Measurements from ENCODE around the gene C1QTNF1. TPM values are rescaled to one million over a fixed set of nuclear protein-coding genes. Genes with fewer than 3 reads are reported as not detected.

C1QTNF1 gene
- total and polyA plus RNA-seq, 9 of the 15 experiments (the other 6 are each of a cell fraction or from before 2014, with no cell fraction given): 0.09 TPM; not detected in 8

- TF ChIP-seq, protein P1, sequence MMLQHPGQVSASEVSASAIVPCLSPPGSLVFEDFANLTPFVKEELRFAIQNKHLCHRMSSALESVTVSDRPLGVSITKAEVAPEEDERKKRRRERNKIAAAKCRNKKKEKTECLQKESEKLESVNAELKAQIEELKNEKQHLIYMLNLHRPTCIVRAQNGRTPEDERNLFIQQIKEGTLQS (IDR thresholded peaks at IDR 0.05): peak; percentile 77
- TF ChIP-seq, protein P1 (CRISPR knock-in tag; conservative IDR thresholded peaks at IDR 0.05): no peak
- TF ChIP-seq THRAP3 (IDR thresholded peaks at IDR 0.05; ENCODE audit: borderline replicate concordance): no peak
- TF ChIP-seq, protein P2, sequence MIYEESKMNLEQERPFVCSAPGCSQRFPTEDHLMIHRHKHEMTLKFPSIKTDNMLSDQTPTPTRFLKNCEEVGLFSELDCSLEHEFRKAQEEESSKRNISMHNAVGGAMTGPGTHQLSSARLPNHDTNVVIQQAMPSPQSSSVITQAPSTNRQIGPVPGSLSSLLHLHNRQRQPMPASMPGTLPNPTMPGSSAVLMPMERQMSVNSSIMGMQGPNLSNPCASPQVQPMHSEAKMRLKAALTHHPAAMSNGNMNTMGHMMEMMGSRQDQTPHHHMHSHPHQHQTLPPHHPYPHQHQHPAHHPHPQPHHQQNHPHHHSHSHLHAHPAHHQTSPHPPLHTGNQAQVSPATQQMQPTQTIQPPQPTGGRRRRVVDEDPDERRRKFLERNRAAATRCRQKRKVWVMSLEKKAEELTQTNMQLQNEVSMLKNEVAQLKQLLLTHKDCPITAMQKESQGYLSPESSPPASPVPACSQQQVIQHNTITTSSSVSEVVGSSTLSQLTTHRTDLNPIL (CRISPR knock-in tag; IDR thresholded peaks at IDR 0.05): peak; percentile 96
- peak; percentile 98 for TF ChIP-seq ERF (CRISPR knock-in tag; IDR thresholded peaks at IDR 0.05)
- no peak for TF ChIP-seq ARID1B (IDR thresholded peaks at IDR 0.05)
- peak; percentile 96 for TF ChIP-seq PTRF (tag; IDR thresholded peaks at IDR 0.05)
- TF ChIP-seq SMAD4 (CRISPR knock-in tag; conservative IDR thresholded peaks at IDR 0.05): peak; percentile 100
- TF ChIP-seq, protein P3, sequence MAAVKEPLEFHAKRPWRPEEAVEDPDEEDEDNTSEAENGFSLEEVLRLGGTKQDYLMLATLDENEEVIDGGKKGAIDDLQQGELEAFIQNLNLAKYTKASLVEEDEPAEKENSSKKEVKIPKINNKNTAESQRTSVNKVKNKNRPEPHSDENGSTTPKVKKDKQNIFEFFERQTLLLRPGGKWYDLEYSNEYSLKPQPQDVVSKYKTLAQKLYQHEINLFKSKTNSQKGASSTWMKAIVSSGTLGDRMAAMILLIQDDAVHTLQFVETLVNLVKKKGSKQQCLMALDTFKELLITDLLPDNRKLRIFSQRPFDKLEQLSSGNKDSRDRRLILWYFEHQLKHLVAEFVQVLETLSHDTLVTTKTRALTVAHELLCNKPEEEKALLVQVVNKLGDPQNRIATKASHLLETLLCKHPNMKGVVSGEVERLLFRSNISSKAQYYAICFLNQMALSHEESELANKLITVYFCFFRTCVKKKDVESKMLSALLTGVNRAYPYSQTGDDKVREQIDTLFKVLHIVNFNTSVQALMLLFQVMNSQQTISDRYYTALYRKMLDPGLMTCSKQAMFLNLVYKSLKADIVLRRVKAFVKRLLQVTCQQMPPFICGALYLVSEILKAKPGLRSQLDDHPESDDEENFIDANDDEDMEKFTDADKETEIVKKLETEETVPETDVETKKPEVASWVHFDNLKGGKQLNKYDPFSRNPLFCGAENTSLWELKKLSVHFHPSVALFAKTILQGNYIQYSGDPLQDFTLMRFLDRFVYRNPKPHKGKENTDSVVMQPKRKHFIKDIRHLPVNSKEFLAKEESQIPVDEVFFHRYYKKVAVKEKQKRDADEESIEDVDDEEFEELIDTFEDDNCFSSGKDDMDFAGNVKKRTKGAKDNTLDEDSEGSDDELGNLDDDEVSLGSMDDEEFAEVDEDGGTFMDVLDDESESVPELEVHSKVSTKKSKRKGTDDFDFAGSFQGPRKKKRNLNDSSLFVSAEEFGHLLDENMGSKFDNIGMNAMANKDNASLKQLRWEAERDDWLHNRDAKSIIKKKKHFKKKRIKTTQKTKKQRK (IDR thresholded peaks at IDR 0.05; ENCODE audit: borderline replicate concordance, low read depth, low read length): no peak
- no peak for TF ChIP-seq CBX5 (IDR thresholded peaks at IDR 0.05; ENCODE audit: borderline replicate concordance, low read depth)
- TF ChIP-seq XRCC4 (IDR thresholded peaks at IDR 0.05; ENCODE audit: extremely low read depth, insufficient read depth, insufficient read length): no peak
- no peak for TF ChIP-seq ZBTB7A (IDR thresholded peaks at IDR 0.05; ENCODE audit: borderline replicate concordance, control insufficient read depth, low read depth, low read length)
- TF ChIP-seq MIER1 (IDR thresholded peaks at IDR 0.05; ENCODE audit: low read depth): no peak
- peak in 1 of 2 experiments; percentile 91; a peak in 2 of 4 replicates for TF ChIP-seq MAZ (CRISPR knock-in tag; conservative IDR thresholded peaks at IDR 0.05 in 1 of 2, IDR thresholded peaks at IDR 0.05 in 1 of 2)
- TF ChIP-seq ELK3 (CRISPR knock-in tag; IDR thresholded peaks at IDR 0.05): peak; percentile 83; the same call in 1 of the 2 replicates
- TF ChIP-seq HMGXB4 (CRISPR knock-in tag; IDR thresholded peaks at IDR 0.05): no peak
- TF ChIP-seq RHOXF2B (CRISPR knock-in tag; conservative IDR thresholded peaks at IDR 0.05): peak; percentile 97
- TF ChIP-seq NRF1 (conservative IDR thresholded peaks at IDR 0.05 in 1 of 2, IDR thresholded peaks at IDR 0.05 in 1 of 2): 0 out of 4 replicates have a peak, but pooled peaks of 1 of the 2 experiments have one; percentile 14
- TF ChIP-seq GTF2E2 (tag; IDR thresholded peaks at IDR 0.05): peak; percentile 98
Observed at GRCh38 chr17:79011451-79012147, 12.4 kb upstream of the C1QTNF1 start (continued).

Data from K562 (cell line).